Hair follicular keratinocyte (primary cell): Measurements from ENCODE around the gene CD80. TPM values are rescaled to one million over a fixed set of nuclear protein-coding genes. Genes with fewer than 3 reads are reported as not detected.

ENCODE experiments used
- total RNA-seq: library from RNA; depleted of rRNA; stranded (reverse); fragments of >200 nt; gene quantifications from 2 replicates; pipeline ENCODE4 v1.2.3, GENCODE V29; 2015

The CD80 gene, protein sequence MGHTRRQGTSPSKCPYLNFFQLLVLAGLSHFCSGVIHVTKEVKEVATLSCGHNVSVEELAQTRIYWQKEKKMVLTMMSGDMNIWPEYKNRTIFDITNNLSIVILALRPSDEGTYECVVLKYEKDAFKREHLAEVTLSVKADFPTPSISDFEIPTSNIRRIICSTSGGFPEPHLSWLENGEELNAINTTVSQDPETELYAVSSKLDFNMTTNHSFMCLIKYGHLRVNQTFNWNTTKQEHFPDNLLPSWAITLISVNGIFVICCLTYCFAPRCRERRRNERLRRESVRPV
- not detected in 2 replicates for total RNA-seq

DNA sequence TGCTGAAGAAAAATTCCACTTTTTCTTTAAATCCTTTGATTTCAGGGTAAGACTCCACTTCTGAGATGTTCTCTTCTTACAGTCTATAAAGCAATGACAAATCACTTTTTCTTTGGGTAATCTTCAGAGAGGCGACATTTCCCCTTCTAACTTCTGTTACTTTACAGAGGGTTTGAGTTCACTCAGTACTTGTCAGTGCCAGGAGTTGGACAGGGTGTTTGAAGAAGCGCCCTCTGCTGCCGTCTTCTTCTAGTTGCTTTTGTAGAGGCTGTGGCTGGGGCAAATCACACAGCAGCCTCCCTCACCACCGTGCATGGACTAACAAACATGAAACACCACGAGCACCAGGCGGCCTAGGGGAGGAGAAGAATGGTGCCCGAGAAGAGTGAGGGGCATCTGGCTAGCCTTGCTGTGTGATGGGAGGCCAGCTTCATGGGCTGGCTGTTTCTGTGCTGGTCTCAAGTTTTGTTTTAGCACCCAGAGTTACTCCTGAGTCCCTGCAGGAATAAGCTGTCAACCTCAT, at the start of gene CD80:
CD80 (minus strand) TSS at position 174 of the 523 bp plus-strand sequence. CDS start 1,886 bp downstream, outside the sequence.

GRCh38 chr3:119597548-119598288, 38.3 kb upstream of the CD80 start, which contains the start of gene PLA1A:
PLA1A (plus strand) TSS chr3:119597885; CDS start chr3:119597914, 29 bp downstream.

DNA sequence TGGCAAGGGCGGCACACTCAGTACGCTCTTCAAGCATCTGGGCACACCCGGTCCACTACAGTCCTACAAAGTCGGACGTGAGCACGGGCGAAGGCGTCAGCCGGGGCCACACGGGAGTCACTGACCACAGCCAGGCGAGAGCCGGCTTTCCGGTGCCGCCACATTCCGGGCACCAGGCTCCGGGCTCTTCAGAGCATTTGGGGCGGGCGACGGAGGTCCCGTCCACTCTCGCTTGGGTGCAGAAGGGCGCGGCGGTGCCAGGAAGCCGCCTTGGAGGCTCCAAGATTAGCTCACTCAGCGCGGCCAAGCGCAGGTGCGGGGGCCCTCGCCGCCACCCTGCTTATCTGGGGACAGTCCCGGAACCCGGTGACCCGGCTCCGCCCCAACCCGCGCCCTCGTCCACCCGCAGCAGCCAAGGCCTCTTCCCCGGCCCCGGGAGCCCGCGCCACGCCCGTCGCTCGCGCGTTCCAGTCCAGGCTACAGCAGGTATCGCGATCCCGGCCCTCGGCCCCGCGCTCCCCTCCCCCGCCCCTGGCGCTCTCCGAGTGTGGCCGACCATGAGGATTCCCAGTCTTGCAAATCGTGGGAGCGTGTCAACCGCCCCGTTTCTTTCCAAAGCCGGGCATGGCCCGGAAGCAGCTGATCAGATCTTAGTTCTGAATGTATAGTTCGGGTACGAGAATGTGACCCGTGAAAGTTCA, 20.1 kb upstream of the CD80 start, which contains the start of gene ADPRH:
ADPRH (plus strand) TSS at position 127 of the 701 bp plus-strand sequence. CDS start 2,678 bp downstream, outside the sequence.

GRCh38 chr3:119498186-119499011, 61.0 kb downstream of the CD80 start, which contains the start of gene TIMMDC1:
TIMMDC1 (plus strand) TSS chr3:119498547; CDS start chr3:119498734, 187 bp downstream.

Other genes with a start within 250 kb of the CD80 start
- gene TMEM39A, start 96.0 kb downstream of the CD80 start, total RNA-seq, result 36.3 and 46.5 TPM in 2 replicates
- 9.5 and 11.8 TPM in 2 replicates for gene POGLUT1, start 90.7 kb downstream of the CD80 start, total RNA-seq
- 42.8 and 55.3 TPM in 2 replicates for gene TIMMDC1, start 61.1 kb downstream of the CD80 start, total RNA-seq
- gene ADPRH, start 19.9 kb upstream of the CD80 start, total RNA-seq, result 1.5 TPM in 2 replicates
- gene PLA1A, start 38.3 kb upstream of the CD80 start, total RNA-seq, result not detected in 2 replicates
- 0.08 TPM in 1 of 2 replicates, not detected in the other for gene POPDC2, start 101.0 kb upstream of the CD80 start, total RNA-seq
- gene COX17, start 117.8 kb upstream of the CD80 start, total RNA-seq, result 24.6 and 29.6 TPM in 2 replicates
- not detected in 2 replicates for gene CFAP91, start 143.4 kb upstream of the CD80 start, total RNA-seq
- gene NR1I2, start 222.5 kb upstream of the CD80 start, total RNA-seq, result 0.08 TPM in 2 replicates